Measurements from ENCODE around the gene DNMBP.
"Not testable (repeated sequence)": the region's sequence is repeated elsewhere in the genome, so short reads cannot be mapped to it uniquely, and the experiment has no call there.

DNMBP gene

DNA sequence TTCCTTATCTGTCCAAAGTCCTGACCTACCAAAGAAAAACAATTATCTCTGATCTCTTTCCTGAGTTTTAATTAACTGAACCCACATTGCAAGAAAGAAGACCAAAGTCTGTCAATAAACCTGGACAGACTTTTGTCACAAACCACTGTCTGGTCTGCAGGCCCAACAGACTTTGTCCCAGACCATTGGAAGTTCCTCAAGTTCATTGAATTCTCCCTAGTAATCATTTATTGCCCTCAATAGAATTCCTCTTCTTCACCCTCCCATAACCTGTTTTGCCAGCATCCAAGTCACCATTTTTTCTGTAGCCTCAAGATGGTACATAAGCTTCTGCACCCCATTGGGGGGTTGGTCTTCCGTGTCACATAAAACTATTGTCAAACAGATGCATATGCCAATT is 3.9 kb upstream of the DNMBP start:
- DNase-seq, result no peak

DNA sequence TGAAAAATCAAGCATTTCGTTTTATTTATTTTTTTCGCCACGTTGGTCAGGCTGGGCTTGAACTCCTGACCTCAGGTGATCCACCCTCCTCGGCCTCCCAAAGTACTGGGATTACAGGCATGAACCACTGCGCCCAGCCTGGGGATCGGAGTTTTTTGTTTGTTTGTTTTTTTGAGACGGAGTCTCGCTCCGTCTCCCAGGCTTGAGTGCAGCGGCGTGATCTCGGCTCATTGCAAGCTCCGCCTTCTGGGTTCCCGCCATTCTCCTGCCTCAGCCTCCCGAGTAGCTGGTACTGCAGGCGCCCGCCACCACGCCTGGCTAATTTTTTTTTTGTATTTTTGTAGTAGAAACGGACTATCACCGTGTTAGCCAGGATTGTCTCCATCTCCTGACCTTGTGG is 2.2 kb upstream of the DNMBP start:
- DNase-seq, result not testable (repeated sequence)

DNA sequence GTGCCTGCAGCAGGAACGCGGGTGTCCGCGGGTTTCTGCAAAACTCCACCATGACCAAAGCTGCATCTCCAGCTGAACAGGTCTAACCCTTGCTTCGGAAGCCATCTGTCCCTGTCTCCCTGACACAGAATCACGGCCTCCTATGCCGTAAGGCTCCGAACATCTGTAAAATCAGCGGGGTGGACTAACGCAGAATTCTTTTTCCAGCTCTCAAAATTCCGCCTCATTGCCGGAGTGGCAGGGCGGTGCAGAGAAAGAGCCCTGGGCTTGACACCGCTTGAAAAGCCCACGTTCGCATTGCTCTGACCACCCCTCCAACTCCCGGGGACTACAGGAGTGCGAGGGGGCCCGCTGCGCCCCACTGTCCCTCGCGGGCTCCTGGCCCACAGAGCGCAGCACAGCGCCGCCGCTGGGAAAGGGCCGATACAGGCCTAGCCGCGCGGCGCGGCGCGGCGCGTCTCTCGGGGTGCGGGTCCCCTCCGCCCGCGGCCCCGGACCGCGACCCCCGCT is 409 bp downstream of the DNMBP start:
- DNase-seq, result no peak

DNA sequence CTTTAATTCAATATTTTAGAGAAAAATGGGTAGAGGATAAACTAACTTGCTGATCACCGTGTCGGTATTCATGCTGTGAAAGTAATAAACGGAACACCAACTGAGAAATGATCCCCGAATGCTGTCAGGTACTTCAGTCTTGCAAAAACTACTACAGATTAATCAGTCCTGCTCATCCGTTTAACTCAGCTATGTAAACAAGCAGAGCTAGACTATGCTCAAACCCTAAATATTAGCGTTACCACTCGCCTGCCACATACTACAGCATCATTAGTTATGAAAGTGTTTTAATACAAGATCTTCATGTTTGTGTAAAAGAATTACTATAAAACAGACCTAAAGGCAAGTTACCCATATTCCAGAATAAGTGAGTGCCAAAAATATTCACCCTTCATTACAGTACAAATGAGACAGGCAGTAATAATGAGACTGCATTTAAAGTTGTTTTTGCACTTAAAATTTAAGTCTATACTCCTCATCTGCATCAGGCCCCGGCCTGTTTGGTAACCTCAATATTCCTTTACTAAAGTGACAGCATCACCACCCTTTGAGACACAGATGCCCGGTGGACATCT is 952 bp downstream of the DNMBP start:
- DNase-seq, result no peak

DNA sequence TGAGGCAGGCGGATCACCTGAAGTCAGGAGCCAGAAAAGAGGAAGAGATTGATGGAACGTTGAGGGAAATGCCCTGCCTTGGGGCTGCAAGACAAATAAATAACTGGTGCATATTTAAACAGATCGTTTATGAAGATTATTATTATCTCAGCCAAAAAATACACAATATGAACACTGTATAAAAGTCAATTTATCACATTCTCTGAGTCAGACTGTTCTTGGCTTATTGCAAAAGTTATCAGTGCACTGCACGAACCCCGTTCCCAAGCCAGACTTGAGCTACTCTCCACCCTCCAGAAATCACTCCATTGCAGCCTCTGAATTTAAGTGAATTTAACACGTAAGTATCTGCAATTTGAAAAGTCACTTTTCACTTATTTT is 1.6 kb downstream of the DNMBP start:
- DNase-seq, result no peak

DNA sequence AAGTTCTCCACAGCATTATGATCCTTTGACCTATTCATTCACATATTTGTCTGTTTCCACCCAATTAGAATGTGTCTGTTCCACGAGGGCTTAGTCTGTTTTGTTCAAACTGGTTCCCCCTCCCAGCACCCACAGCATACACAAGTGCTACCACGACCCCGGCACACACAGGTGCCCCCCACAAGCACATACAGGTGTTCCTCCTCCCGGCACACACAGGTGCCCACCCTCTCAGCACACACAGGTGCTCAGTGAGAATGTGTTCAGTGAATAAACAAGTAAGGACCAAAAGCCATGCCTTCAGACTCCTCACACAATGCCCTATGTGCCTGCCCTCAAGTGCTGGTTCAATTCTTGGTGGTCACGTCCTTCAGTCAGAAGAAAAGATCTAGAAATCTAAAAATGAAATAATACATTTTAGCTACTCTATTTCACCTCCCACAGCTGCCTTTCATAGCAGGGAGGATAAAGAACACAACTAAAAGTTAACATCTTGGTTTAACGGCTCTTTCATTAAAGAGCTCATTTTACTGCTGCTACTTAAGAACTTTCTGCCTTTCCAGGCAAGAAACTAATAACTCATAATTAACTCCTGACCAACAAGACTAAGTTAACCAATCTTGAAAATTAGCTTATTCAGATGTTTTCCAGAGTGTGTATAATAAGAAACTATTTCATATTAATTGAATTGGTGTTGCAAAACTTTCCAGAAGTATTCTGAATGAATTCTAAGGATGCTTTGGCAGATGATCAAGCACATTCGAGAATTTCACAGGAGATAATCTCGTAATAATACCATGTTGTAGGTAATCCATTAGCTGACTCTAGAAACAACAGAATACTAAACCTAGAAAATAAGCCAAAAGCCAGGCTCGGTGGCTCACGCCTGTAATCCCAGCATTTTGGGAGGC is 2.3 kb downstream of the DNMBP start:
- no peak for DNase-seq

DNA sequence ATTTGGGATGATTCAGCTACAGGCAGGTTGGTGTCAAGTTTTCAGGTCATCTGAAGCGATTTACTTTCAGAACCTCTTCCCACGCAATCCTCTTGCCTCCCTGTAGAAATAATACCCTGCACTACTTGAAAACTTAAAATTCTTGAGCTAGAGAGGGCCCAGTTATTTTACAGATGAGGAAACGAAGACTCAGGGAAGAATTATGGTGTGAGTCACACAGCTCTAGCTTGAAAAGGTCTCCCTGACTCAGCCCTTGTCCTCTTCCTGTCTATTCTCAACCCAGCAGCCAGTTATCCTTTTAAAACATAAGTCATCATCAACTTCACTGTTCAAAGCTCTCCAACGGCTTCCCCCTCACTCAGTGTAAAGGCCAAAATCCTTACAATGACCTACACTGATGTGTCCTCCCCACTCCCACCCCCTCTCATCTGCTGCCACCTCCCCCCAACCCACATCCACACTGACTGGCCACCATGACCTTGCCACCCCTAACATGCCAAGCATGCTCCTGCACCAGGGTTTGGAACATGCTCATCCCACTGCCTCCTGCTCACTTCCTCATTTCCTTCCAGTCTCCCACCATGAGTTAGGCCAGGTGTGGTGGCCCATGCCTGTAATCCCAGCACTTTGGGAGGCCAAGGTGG is 3.4 kb downstream of the DNMBP start:
- DNase-seq, result no peak

DNA sequence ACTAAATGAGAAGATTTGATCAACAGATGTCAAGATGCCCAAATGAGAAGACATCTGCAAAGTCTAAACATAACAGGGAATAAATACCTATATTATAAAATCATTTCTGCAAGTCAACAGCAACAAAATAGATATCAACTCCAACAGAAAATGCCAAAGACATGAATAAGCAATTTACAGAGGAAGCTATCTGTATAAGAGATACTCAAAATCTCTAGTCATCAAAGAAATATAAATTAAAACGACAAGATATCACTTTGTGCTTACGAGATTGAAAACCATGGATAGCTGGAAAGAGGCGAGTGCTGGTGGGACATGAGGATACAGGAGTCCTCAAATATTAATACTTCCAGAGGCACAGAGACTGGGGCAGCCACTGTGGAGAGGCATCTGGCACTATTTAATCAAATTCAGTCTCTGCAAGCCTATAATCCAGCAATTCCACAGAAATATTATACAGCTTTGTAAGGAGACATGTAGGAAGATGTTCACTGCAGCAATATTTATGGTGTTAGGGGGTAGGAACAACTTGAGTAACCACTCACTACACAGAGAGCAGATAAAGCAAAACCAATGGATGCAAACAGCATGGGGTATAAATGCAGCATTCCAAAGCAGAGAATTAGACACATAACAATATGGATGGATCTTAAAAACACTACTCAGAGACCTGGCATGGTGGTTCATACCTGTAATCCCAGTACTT is 4.8 kb downstream of the DNMBP start:
- DNase-seq, result no peak

DNA sequence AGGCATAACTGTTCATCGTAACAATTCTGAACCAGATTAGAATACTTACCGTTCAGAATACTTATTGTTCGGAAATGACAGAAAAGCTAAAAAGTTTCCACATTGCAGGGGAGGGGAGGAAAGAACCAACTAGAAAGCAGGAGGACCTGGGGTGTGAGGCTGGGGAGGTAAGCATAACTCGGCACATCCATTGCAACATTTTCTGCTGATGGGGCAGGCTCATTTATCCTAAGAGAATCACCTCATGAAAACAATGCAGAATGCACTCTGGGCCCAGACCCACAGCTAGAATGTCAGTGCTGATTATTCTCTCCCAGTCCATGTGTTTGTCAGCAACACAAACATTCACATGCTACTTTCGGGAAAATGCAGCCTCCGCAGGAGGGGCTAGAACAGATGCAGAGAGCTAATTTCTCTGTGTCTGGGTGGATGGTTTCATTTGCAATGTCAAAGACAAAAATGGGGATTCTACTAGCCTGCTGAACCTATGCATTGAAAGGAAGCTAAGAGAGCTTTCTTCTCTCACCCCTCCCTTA is 9.6 kb downstream of the DNMBP start:
- DNase-seq, result no peak

DNA sequence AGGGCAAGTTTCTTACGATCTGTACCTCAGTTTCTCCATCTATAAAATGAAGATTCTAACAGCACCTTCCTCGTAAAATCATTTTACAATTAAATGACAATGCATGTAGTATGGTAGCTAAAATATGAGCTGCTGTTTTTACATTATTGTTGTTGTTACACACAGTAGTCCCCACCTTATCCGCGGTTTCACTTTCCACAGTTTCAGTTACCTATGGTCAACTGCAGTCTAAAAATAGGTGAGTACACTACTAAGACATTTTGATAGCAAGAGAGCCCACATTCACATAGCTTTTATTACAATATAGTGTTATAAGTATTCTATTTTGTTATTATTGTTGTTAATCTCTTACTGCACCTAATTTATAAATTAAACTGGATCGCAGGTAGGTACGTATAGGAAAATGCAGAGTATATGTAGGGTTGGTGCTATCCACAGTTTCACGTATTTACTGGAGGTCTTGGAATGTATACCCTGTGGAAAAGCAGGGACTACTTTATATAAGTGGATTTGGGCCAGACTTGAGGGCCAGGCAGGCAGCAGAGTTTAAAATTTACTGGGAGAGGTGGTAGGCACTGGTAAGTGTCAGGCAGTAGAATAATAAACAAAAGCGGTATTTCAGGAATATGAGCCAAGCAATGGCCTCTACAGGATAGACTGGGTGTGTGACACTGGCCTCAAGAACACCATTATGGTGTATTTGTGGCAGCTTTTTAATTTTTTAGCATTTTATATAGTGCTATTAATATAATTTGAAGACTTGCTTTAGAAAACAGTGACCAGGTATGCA is 10.2 kb downstream of the DNMBP start:
- no peak for DNase-seq

DNA sequence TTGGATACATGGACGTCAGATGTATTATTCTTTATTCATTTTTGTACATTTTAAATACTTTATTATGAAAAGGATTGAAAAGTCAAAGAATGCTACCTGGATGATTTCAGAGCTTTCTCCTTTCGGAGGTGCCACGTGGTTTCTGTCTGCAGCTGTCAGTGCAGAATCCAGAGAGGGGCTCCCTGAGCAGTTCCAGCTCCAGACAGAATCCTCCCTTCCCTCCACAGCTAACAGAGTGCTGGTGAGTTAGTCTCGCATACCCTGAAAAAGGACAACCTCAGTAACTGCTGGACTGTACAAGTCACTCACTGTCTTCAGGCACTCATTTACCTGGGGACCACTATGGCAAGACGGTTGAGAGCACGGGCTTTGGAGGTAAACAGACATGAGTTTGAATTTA is 10.9 kb downstream of the DNMBP start:
- DNase-seq, result no peak

DNA sequence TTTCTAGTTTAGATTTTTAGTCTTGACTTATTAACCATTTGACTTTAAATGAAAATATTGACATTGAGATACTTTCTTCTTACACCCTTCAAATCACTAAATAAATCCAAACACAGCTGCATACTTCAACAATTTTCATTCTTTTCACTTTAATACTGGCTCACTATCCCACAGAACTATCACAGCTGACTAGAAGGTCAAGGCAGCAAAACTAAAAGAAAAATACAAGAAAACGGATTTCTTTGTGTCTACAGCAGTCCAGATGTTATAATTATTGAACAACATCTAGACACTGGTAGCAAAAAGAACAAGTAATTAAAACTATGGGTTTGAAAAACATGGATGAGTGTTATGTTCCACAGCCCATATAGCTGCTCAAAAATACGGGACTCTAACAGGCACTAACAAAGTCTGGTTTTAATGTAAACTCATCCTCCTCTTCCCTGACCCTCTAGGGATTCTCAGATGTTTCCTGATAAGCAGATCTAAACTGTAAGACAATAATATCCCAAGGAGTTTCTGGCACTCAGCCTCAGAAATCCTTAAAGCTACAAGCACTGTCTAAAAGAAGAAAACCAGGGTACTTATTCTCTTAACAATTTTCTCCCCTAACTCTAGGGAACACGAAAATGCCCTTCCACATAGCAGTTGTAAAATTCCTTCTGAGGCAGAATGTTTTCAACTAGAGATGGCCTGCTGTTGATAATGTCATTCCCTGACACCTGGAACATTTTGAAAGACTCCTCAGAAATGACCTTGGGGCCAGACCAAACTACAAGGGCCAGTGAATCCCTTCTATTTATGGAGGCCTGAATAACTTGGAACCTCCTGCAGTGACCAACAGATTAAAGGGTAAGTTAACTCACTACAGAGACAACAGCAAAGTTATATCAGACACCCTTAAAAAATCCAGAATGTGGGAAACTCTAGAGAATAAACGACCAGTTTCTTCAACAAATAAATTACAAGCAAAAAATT is 12.8 kb downstream of the DNMBP start:
- DNase-seq, result no peak

DNA sequence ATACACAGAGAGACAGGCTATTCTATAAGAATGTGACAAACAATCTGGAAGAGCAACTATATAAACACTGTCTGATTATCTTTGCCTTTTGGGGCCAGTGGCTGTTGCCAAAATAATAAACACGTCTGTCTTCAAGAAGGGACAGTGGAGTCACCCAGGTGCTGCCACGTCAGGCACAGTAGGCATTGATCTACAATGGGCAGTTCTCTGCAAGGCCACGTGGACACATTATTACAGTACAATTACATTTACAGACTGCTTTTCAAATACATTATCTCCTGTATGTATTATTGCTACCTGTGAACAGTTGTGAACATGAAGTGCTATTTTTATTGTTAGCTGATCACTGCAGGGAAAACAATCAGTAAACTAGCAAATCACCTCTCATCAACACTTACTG is 14.0 kb downstream of the DNMBP start:
- no peak for DNase-seq

DNA sequence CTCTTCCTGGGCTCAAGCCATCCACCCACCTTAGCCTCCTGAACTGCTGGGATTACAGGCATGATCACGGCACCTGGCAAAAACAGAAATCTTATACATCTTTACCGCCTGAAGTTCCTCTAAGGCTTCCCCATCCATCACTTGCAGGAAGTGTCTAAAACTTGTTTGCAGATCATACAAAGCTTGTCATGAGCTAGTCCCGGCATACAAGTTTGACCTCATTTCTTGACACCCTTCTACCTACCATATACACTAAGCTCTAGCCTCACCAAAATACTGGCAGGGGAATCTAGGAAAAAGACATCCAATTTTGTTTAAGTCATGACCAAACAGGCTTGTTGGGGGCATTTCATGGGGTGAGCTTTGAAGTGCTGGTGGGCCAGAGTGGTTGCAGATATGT is 14.5 kb downstream of the DNMBP start:
- no peak for DNase-seq

DNA sequence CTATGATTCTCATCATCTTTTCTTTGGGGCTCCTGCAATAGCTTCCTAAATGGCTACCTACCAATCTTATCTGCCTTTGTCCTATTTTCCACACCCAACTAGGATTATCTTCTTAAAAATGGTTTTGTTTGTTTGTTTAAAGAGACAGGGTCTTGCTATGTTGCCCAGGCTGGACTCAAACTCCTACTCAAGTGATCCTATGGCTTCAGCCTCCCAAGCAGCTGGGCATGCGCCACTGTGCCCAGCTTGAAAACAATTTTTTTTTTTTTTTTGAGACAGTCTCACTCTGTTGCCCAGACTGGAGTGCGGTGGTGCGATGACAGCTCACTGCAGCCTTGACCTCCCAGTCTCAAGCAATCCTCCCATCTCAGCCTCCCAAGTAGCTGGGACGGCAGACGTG is 14.9 kb downstream of the DNMBP start:
- DNase-seq, result no peak

DNA sequence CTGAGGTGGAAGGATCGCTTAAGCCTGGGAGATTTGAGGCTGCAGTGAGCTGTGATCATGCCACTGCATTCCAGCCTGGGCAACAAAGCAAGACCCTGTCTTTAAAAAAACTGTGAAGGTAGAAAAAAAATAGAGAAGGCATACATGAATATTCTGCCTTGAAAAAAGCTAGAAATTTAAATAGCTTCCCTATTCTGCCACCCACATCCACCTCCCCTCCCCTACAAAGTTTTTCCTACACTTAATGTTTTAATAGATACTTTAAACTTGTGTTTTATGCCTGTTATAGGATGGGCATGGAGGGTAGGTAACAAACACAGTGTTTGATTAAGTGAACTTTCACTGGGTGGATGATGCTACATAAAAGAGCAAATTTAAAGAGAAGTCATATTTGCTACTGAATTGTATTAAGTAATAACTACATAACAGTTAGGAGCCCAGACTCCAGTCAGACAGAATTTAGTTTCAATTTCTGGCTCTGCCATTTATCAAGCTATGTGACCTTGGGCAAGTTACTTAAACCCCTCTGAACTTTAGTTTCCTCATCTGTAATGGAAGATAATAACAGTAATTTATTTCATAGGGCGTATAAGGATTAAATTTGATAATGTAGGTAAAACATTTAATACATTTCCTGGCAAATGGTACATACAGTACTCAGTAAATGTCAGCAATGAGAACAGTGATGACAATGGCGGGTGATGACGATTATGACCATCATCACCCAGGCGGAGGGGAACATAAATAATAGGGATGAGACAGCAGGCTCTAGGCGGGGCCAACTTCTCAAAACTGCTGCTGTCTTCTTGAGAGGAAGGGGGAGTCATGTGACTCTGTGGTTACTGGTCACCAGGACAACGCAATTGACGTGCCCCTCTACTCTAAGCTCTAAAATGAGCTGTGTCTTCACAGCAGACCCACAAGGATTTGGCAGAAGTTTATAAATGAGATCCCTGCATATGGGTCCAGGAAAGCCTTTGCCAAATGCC is 15.8 kb downstream of the DNMBP start:
- peak; percentile 21 for DNase-seq

DNA sequence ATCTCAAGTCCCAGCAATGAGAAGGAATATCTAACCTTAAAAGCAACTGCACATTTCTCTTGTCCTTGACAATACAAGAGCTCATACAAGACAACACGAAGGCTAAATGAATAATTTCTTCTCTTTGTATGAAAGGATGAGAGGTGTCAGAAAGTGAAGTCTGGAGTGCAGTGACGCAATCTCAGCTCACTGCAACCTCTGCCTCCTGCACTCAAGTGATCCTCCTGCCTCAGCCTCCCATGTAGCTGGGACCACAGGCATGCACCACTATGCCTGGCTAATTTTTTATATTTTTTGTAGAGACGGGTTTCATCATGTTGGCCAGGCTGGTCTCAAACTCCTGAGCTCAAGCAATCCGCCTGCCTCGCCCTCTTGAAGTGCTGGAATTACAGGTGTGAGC is 24.1 kb downstream of the DNMBP start:
- not testable (repeated sequence) for DNase-seq

DNA sequence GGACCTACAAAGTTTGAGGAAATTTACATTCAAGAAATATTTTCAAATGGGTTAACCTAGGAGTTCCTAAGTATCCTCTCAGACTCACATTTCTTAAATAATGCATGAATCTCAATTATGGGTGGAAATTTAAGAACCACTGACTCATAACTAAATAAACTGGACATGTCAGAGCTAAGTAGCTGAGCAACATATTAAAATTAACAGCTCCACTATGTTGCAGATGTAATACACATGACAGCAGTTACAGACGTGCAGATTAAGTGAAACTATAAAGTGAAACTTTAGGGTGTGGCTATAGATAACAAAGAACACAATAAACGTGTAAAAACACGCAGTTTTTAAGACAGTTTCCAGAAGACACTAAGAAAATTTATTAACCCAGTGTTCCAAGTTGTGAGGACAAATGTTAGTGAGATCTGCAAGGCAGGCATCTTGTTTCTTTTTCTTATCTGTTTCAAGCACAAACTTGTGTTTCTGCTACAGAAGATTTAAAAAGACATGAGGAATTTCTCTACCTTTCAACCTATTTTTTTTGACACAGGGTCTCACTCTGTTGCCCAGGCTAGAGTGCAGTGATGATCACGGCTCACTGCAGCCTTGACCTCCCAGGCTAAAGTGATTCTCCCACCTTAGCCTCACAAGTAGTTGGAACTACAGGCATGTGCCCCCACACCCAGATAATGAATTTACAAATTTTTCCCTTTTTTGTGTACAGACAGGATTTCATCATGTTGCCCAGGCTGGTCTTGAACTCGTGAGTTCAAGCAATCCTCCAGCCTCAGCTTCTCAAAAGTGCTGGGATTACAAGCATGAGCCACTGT is 25.3 kb downstream of the DNMBP start:
- DNase-seq, result no peak
